Esophagus squamous epithelium (tissue), 5 donors: ENCODE results near the gene FLNB. TPM values are rescaled to one million over a fixed set of nuclear protein-coding genes. Genes with fewer than 3 reads are reported as not detected.
A peak's percentile ranks its signal among the peaks of the same experiment; 100 is the strongest.

Source experiments
- DNase-seq: peaks from one replicate; lab custom pipeline; 2025; lab: John Stamatoyannopoulos, UW
- H3K27ac ChIP-seq, 4 donors: fragments of 200-600 bp; sonication (generic); one replicate each; pipeline ENCODE4 v1.5.1; 2016 to 2019; ENCODE audit warnings: mild to moderate bottlenecking in 1 of 4
- H3K27me3 ChIP-seq, 4 donors: fragments of 200-600 bp; sonication (generic); 1 replicate in 3 of 4; 2 replicates in 1 of 4; pipeline versions ENCODE4 v1.5.1 to v1.6.0; 2017 to 2021; ENCODE audit warnings: antibody characterized with exemption in 1 of 4
- H3K36me3 ChIP-seq, 3 donors: fragments of 200-600 bp; sonication (generic); one replicate each; pipeline ENCODE4 v1.5.1; 2016 to 2019
- H3K4me1 ChIP-seq, 3 donors: fragments of 200-600 bp; sonication (generic); one replicate each; pipeline ENCODE4 v1.5.1; 2017 to 2019
- H3K4me3 ChIP-seq, 4 donors: fragments of 200-600 bp; sonication (generic); 1 replicate in 3 of 4; 2 replicates in 1 of 4; pipeline ENCODE4 v1.5.1; 2016 to 2019; ENCODE audit warnings: mild to moderate bottlenecking in 2 of 4, moderate library complexity in 1 of 4
- H3K9me3 ChIP-seq, 3 donors: fragments of 200-600 bp; sonication (generic); one replicate each; pipeline ENCODE4 v1.5.1; 2016 to 2019
- CTCF ChIP-seq, 6 experiments: fragments of 450-650 bp in 4 of 6; fragments of 200-600 bp in 2 of 6; sonication (generic) in 2 of 6; IDR thresholded peaks; one replicate each; pipeline ENCODE4 v1.5.1; 2016 to 2019; ENCODE audit warnings: antibody characterized with exemption in 6 of 6, mild to moderate bottlenecking in 4 of 6, moderate library complexity in 4 of 6
- POLR2A ChIP-seq, 4 donors: fragments of 450-650 bp; IDR thresholded peaks; one replicate each; pipeline ENCODE4 v1.6.1; 2017; ENCODE audit warnings: antibody characterized with exemption in 4 of 4, mild to moderate bottlenecking in 4 of 4, moderate library complexity in 3 of 4
- WGBS, 2 donors: methylation state at CpG; one replicate each; pipeline ENCODE4 v1.1.5; 2018; 5-methylcytosine and 5-hydroxymethylcytosine counted together
- intact Hi-C: fragments of 100-400 bp; cut with DNase I; formaldehyde crosslinking; loops from one replicate; pipeline ENCODE4 v1.15.0; 2022
- total RNA-seq, 4 donors: library from RNA; depleted of rRNA; stranded (reverse); fragments of >200 nt; gene quantifications; one replicate each; pipeline ENCODE4 v1.1.0, GENCODE V29; 2016
- donor health status: DM: yes; HTN: yes; CAD: no.

The FLNB gene
- total RNA-seq, 4 donors from 2014 or later = 65.4 to 77.0 (median 71.5) TPM

DNA sequence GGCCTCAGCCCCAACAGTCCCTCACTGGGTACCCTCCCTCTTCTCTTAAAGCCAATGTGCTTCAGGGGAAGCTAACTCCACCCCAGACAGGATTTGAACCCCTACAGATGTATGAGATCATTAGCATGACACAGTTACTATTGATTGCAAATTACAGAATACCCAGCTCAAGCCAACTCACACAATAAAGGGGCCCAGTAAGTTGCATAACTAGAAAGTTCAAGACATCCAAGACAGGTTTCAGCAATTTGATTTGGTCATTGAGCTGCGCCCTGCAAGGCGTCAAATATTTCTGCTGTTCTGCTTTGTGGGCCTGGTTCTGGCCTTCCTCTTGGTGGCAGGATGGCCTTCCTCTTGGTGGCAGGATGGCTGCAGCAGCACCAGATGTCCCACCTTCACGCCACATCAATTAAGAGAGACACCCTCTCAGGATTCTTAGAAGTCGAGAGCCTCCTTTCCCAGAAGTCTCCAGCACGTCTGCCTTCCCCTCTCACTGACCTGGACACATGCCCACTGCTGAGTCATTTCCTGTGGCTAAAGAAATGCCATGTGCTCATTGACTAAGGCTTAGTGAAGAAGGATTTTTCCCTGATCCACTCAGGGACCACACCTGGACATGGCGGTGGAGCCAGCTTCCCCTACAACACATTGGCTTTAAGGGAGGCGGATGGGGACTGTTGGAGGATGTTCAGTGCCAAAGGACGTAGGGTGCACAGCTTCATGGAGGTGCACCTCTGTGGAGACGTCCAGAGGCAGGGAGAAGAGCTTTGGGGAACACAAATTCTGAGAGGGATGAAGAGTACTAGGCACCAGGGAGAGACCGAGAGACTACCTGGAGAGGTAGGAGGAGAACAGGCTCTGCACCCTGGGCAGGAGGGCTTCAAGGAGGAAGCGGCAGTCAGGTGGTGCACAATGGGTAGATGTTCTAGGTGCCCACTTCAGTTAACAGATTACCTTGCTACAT lies 153.5 kb downstream of the FLNB start:
- no peak for TF ChIP-seq POLR2A (IDR thresholded peaks at IDR 0.05)
- no peak for TF ChIP-seq CTCF (IDR thresholded peaks at IDR 0.05)
- no peak for DNase-seq
- Histone ChIP-seq H3K4me1 (peaks cover 0 to 35% (median 10%) of the 10 kb centered on the region in 3 donors), H3K27ac (peak overlapping the region; percentile 16 to 66 (median 64)), H3K4me3 (no peak overlapping the region), H3K27me3 (no peaks in the 10 kb centered on the region), H3K9me3 (no peaks in the 10 kb centered on the region), H3K36me3 (peaks cover 3 to 94% (median 5%) of the 10 kb centered on the region in 3 donors)
- intact Hi-C loops = no loop called here
- 68 to 69% methylated on average over 8 to 11 of the region's 11 CpGs for WGBS, 2 donors

DNA sequence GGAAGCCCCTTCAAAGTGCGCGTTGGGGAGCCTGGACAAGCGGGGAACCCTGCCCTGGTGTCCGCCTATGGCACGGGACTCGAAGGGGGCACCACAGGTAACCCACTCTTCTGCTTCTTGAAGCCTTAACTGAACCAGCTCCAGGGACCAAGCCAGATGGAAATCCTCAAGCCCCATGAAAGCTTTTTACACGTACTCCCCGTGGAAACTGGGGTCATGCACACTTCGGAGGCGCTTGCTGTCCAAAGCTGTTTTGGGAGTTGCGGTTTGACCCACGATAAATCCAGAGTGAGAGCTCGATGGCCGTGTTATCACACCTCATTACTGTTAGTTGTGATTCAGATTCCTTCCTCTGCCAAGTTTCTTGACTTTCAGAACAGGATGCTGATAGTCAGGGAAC lies 155.0 kb downstream of the FLNB start:
- intact Hi-C loops = no loop called here
- Histone ChIP-seq H3K36me3 (peaks cover 0 to 86% (median 5%) of the 10 kb centered on the region in 3 donors), H3K27ac (peak overlapping the region in 3 of 4 donors; percentile 43 to 66 (median 63)), H3K27me3 (no peaks in the 10 kb centered on the region), H3K4me3 (no peak overlapping the region), H3K4me1 (peaks cover 0 to 46% (median 15%) of the 10 kb centered on the region in 3 donors), H3K9me3 (no peaks in the 10 kb centered on the region)
- no peak for DNase-seq
- 89 to 93% methylated on average over 8 to 11 of the region's 14 CpGs for WGBS, 2 donors
- no peak for TF ChIP-seq CTCF (IDR thresholded peaks at IDR 0.05)
- TF ChIP-seq POLR2A (IDR thresholded peaks at IDR 0.05) = no peak

- intact Hi-C loops = no loop called here
Measured at GRCh38 chr3:58164199-58164879, 156.1 kb downstream of the FLNB start.

DNA sequence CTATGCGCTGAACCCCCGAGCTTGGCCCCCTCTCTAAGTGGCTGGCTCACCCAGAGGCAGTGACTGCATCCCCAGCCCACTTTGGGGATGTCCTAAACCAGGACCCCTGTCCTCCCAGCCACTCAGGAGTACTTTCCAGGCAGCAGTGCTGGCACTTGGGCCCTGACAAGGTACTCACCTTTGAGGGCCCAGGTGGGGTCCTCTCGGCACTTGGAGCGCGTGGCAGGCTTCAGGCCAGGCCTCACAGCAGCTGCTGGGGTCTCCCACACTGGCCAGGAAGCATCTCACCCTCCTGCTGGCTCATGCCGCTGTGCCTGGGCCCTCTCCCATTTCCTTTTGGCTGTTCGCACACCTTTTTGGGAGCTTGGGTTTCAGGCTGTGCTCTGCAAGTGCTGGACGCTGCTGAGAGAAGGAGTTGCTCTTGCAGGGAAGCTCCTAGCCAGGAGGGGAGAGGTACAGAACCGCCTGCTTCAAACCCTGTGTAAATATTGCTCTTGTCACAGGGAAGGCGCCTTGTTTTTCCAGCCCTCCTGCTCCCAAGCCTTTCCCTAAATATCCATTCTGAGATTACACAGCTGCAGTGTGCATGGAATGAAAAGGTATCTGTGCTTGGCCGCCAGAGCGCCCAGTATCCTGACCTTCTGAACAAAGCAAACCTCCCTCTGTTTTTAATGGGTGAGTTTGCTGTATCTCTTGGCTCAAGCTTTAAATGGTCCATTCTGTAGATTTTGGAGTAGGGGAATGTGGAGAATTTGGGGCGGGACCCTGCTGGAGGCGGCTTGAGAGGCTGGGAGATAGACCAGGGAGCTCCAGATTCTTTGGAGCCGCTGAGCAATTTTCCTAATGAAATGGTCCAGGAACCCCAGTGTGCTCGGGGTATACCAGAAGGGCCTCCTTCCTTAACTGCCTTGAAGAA lies 156.9 kb downstream of the FLNB start:
- no peak for DNase-seq
- H3K27ac ChIP-seq = peak overlapping the region in 3 of 4 donors; percentile 63 to 84 (median 66)
- H3K27me3 ChIP-seq = no peaks in the 10 kb centered on the region
- no peak for TF ChIP-seq POLR2A (IDR thresholded peaks at IDR 0.05)
- no peak for TF ChIP-seq CTCF (IDR thresholded peaks at IDR 0.05)
- no peak overlapping the region for H3K4me3 ChIP-seq
- H3K4me1 ChIP-seq = peaks cover 0 to 48% (median 15%) of the 10 kb centered on the region in 3 donors
- WGBS, 2 donors = 80 to 84% methylated on average over 9 to 10 of the region's 16 CpGs
- intact Hi-C loops = no loop called here
- peaks cover 0 to 91% (median 7%) of the 10 kb centered on the region in 3 donors for H3K36me3 ChIP-seq
- no peaks in the 10 kb centered on the region for H3K9me3 ChIP-seq

More at GRCh38 chr3:58164199-58164879, 156.1 kb downstream of the FLNB start:
- WGBS, 2 donors = 64 to 79% methylated on average over 7 to 9 of the region's 12 CpGs
- DNase-seq = no peak
- no peaks in the 10 kb centered on the region for H3K9me3 ChIP-seq
- H3K4me3 ChIP-seq = no peak overlapping the region
- peaks cover 0 to 88% (median 4%) of the 10 kb centered on the region in 3 donors for H3K36me3 ChIP-seq
- H3K27me3 ChIP-seq = no peaks in the 10 kb centered on the region
- peak overlapping the region in 3 of 4 donors; percentile 63 to 84 (median 66) for H3K27ac ChIP-seq
- TF ChIP-seq CTCF (IDR thresholded peaks at IDR 0.05) (no peak), POLR2A (IDR thresholded peaks at IDR 0.05) (no peak)
- peaks cover 0 to 46% (median 15%) of the 10 kb centered on the region in 3 donors for H3K4me1 ChIP-seq
